GM23338 (cell line): ENCODE data around the gene SERPINA3. TPM values are rescaled to one million over a fixed set of nuclear protein-coding genes. Genes with fewer than 3 reads are reported as not detected.

ENCODE experiments used
- ATAC-seq: fragments of 200-7000 bp; cut with Tn5 transposase; 3 replicates; pipeline ENCODE4 v1.9.1; 2020
- DNase-seq: peaks from one replicate; pipeline ENCODE4 v3.0.0-alpha.2; 2015; ENCODE audit warnings: low spot score
- H2AFZ ChIP-seq: fragments of 200-600 bp; sonication (generic); 2 replicates; pipeline ENCODE4 v1.8.0; 2016; ENCODE audit warnings: antibody characterized with exemption, mild to moderate bottlenecking, moderate library complexity
- H3F3A ChIP-seq: fragments of 200-600 bp; sonication (generic); replicated peaks from 2 replicates; pipeline ENCODE4 v1.8.0; 2017; ENCODE audit warnings: antibody characterized with exemption, mixed run types, low read depth
- H3K27ac ChIP-seq: fragments of 200-600 bp; sonication (generic); 2 replicates; pipeline ENCODE4 v1.6.1; 2016; ENCODE audit warnings: low read depth
- H3K27me3 ChIP-seq: fragments of 200-600 bp; sonication (generic); 2 replicates; pipeline ENCODE4 v1.8.0; 2016; ENCODE audit warnings: mild to moderate bottlenecking, mixed run types, moderate library complexity; ENCODE audit not compliant: insufficient read depth
- H3K36me3 ChIP-seq: fragments of 200-600 bp; sonication (generic); 2 replicates; pipeline ENCODE4 v1.8.0; 2016; ENCODE audit warnings: mild to moderate bottlenecking; ENCODE audit not compliant: insufficient read depth
- H3K4me1 ChIP-seq: fragments of 200-600 bp; sonication (generic); 2 replicates; pipeline ENCODE4 v1.8.0; 2016; ENCODE audit warnings: mild to moderate bottlenecking, moderate library complexity; ENCODE audit not compliant: insufficient read depth
- H3K4me2 ChIP-seq: fragments of 200-600 bp; sonication (generic); 2 replicates; pipeline ENCODE4 v1.7.1; 2017; ENCODE audit warnings: mixed run types
- H3K4me3 ChIP-seq: fragments of 200-600 bp; sonication (generic); 2 replicates; pipeline ENCODE4 v1.6.1; 2016; ENCODE audit warnings: mixed run types
- H3K79me2 ChIP-seq: fragments of 200-600 bp; sonication (generic); replicated peaks from 2 replicates; pipeline ENCODE4 v1.8.0; 2017; ENCODE audit warnings: mild to moderate bottlenecking; ENCODE audit not compliant: insufficient read depth
- H3K9me2 ChIP-seq: fragments of 200-600 bp; sonication (generic); 2 replicates; pipeline ENCODE4 v1.8.0; 2017; ENCODE audit not compliant: insufficient read depth
- H4K20me1 ChIP-seq: fragments of 200-600 bp; sonication (generic); replicated peaks from 2 replicates; pipeline ENCODE4 v1.8.0; 2017; ENCODE audit warnings: mild to moderate bottlenecking; ENCODE audit not compliant: insufficient read depth
- H3K27ac Mint-ChIP-seq: 2 replicates; pipeline ENCODE4 v1.8.0; 2020; ENCODE audit warnings: inconsistent platforms, mild to moderate bottlenecking, moderate library complexity, mixed read lengths
- H3K27me3 Mint-ChIP-seq: 3 replicates; pipeline ENCODE4 v1.8.0; 2022; ENCODE audit warnings: low read depth, mild to moderate bottlenecking, moderate library complexity, mixed read lengths, inconsistent platforms; ENCODE audit not compliant: insufficient read depth, poor library complexity
- H3K36me3 Mint-ChIP-seq: 3 replicates; pipeline ENCODE4 v1.8.0; 2021; ENCODE audit warnings: low read depth, mild to moderate bottlenecking, inconsistent platforms, moderate library complexity, mixed read lengths
- H3K4me1 Mint-ChIP-seq: 3 replicates; pipeline ENCODE4 v1.8.0; 2020; ENCODE audit warnings: mild to moderate bottlenecking, inconsistent platforms, mixed read lengths
- H3K4me3 Mint-ChIP-seq: 3 replicates; pipeline ENCODE4 v1.8.0; 2021; ENCODE audit warnings: moderate library complexity, mild to moderate bottlenecking, inconsistent platforms, mixed read lengths
- H3K9me3 Mint-ChIP-seq: 3 replicates; pipeline ENCODE4 v1.8.0; 2020; ENCODE audit warnings: moderate library complexity, mild to moderate bottlenecking, inconsistent platforms, mixed read lengths
- EZH2 ChIP-seq: fragments of 200-600 bp; sonication (generic); IDR thresholded peaks from one replicate; pipeline ENCODE4 v1.8.0; 2017; ENCODE audit warnings: antibody characterized with exemption, mild to moderate bottlenecking, low read depth; ENCODE audit not compliant: unreplicated experiment
- NANOG ChIP-seq: IDR thresholded peaks from 2 replicates; pipeline ENCODE4 v1.6.1; 2016; ENCODE audit warnings: antibody characterized with exemption, borderline replicate concordance
- POLR2AphosphoS5 ChIP-seq: IDR thresholded peaks from 2 replicates; pipeline ENCODE4 v1.6.1; 2016; ENCODE audit warnings: antibody characterized with exemption, low read depth
- polyA plus RNA-seq: library from polyadenylated mRNA; unstranded; fragments of >200 nt; fragmentation: Nextera tagmentation; extraction: Ambion mirVana; gene quantifications from 2 replicates; pipeline ENCODE4 v1.2.1, GENCODE V29; 2016
- total RNA-seq: library from RNA; depleted of rRNA; stranded (reverse); fragments of >200 nt; shearing (Covaris generic); gene quantifications from 2 replicates; pipeline ENCODE4 v1.2.3, GENCODE V29; 2014
- TF ChIP-seq, protein P1 (sequence below): fragments of 250-450 bp; sonication (Bioruptor Pico); IDR thresholded peaks from 2 replicates; pipeline ENCODE4 v1.5.0; 2020; ENCODE audit warnings: mild to moderate bottlenecking, moderate library complexity
- TF ChIP-seq, protein P2 (sequence below): IDR thresholded peaks from 2 replicates; pipeline ENCODE4 v1.6.1; 2016; ENCODE audit warnings: antibody characterized with exemption

Gene SERPINA3
- total and polyA plus RNA-seq, 2 experiments from 2014 or later = not detected

DNA sequence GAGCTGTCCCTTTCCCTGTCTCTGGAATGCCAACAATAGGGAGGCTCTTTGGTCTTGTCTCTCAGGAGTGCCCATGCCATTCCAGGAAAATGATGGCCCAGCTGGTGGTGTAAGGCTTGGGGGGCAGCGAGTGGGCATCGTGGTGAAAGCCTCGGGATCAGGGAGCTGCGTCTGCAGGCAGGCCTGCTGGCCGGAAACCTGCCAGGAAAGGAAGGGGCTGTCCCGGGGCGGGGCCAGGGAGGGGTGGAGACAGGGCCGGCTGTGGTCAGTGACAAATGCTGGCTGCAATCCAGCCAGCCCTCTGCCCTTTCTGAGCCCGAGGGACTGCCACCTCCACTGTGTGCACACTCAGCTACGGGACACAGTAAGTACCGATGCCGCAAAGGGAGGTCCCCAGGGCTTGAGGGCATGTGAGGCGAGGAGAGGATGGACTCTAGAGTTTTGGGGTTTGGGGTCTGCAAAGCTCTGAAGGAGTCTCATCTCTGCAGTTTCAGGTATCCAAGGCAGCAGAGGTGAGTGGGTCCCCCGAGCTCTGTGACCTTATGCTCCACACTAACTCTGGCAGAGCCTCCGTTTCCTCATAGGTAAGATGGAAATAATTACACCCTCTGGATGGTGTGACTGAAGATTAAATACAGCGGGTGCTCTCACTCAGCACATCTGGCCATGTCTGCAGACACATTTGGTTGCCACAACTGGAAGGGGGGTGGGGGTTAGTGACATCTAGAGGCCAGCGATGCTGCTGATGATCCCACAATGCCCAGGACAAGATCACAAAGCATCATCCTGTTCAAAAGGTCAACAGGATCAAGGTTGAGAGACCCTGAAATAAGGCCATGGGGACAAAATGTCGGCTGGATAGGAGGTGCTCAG lies 30.8 kb upstream of the SERPINA3 start, which contains the start of gene SERPINA5:
SERPINA5 (plus strand) TSS at position 300 of the 873 bp plus-strand sequence. CDS start 5,937 bp downstream, outside the sequence.
- DNase-seq = peak; percentile 46
- ATAC-seq = peak; percentile 94

More for the DNA sequence above, 30.8 kb upstream of the SERPINA3 start, which contains the start of gene SERPINA5:
- H3K4me2 ChIP-seq = no peak within 1 kb of the TSS
- H3K4me1 Mint-ChIP-seq = peaks cover 6% of the 10 kb centered on the region; the same call in 2 of the 3 replicates
- H2AFZ ChIP-seq = peak within 1 kb of the TSS; percentile 89
- no peaks in the 10 kb centered on the region for H3K79me2 ChIP-seq
- peaks cover 6% of the 10 kb centered on the region; the same call in 2 of the 3 replicates for H3K36me3 Mint-ChIP-seq
- H3K9me2 ChIP-seq = no peaks in the 10 kb centered on the region
- H3K9me3 Mint-ChIP-seq = peaks cover 24% of the 10 kb centered on the region
- peaks cover 2% of the 10 kb centered on the region for H3K27me3 Mint-ChIP-seq
- H3K27ac ChIP-seq = no peak within 1 kb of the TSS
- H3K4me3 ChIP-seq = no peak within 1 kb of the TSS
- H3K27me3 ChIP-seq = no peaks in the 10 kb centered on the region
- TF ChIP-seq NANOG (no peak), EZH2 (no peak), POLR2AphosphoS5 (no peak)
- TF ChIP-seq, protein P1, sequence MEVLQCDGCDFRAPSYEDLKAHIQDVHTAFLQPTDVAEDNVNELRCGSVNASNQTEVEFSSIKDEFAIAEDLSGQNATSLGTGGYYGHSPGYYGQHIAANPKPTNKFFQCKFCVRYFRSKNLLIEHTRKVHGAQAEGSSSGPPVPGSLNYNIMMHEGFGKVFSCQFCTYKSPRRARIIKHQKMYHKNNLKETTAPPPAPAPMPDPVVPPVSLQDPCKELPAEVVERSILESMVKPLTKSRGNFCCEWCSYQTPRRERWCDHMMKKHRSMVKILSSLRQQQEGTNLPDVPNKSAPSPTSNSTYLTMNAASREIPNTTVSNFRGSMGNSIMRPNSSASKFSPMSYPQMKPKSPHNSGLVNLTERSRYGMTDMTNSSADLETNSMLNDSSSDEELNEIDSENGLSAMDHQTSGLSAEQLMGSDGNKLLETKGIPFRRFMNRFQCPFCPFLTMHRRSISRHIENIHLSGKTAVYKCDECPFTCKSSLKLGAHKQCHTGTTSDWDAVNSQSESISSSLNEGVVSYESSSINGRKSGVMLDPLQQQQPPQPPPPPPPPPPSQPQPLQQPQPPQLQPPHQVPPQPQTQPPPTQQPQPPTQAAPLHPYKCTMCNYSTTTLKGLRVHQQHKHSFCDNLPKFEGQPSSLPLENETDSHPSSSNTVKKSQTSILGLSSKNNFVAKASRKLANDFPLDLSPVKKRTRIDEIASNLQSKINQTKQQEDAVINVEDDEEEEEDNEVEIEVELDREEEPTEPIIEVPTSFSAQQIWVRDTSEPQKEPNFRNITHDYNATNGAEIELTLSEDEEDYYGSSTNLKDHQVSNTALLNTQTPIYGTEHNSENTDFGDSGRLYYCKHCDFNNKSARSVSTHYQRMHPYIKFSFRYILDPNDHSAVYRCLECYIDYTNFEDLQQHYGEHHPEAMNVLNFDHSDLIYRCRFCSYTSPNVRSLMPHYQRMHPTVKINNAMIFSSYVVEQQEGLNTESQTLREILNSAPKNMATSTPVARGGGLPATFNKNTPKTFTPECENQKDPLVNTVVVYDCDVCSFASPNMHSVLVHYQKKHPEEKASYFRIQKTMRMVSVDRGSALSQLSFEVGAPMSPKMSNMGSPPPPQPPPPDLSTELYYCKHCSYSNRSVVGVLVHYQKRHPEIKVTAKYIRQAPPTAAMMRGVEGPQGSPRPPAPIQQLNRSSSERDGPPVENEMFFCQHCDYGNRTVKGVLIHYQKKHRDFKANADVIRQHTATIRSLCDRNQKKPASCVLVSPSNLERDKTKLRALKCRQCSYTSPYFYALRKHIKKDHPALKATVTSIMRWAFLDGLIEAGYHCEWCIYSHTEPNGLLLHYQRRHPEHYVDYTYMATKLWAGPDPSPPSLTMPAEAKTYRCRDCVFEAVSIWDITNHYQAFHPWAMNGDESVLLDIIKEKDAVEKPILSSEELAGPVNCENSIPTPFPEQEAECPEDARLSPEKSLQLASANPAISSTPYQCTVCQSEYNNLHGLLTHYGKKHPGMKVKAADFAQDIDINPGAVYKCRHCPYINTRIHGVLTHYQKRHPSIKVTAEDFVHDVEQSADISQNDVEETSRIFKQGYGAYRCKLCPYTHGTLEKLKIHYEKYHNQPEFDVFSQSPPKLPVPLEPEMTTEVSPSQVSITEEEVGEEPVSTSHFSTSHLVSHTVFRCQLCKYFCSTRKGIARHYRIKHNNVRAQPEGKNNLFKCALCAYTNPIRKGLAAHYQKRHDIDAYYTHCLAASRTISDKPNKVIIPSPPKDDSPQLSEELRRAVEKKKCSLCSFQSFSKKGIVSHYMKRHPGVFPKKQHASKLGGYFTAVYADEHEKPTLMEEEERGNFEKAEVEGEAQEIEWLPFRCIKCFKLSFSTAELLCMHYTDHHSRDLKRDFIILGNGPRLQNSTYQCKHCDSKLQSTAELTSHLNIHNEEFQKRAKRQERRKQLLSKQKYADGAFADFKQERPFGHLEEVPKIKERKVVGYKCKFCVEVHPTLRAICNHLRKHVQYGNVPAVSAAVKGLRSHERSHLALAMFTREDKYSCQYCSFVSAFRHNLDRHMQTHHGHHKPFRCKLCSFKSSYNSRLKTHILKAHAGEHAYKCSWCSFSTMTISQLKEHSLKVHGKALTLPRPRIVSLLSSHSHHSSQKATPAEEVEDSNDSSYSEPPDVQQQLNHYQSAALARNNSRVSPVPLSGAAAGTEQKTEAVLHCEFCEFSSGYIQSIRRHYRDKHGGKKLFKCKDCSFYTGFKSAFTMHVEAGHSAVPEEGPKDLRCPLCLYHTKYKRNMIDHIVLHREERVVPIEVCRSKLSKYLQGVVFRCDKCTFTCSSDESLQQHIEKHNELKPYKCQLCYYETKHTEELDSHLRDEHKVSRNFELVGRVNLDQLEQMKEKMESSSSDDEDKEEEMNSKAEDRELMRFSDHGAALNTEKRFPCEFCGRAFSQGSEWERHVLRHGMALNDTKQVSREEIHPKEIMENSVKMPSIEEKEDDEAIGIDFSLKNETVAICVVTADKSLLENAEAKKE (CRISPR knock-in tag) = no peak
- TF ChIP-seq, protein P2, sequence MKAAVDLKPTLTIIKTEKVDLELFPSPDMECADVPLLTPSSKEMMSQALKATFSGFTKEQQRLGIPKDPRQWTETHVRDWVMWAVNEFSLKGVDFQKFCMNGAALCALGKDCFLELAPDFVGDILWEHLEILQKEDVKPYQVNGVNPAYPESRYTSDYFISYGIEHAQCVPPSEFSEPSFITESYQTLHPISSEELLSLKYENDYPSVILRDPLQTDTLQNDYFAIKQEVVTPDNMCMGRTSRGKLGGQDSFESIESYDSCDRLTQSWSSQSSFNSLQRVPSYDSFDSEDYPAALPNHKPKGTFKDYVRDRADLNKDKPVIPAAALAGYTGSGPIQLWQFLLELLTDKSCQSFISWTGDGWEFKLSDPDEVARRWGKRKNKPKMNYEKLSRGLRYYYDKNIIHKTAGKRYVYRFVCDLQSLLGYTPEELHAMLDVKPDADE = no peak
- H3F3A ChIP-seq = no peaks in the 10 kb centered on the region
- no peaks in the 10 kb centered on the region for H3K4me1 ChIP-seq
- H3K27ac Mint-ChIP-seq = no peak within 1 kb of the TSS
- H3K4me3 Mint-ChIP-seq = no peak within 1 kb of the TSS
- H3K36me3 ChIP-seq = no peaks in the 10 kb centered on the region
- no peaks in the 10 kb centered on the region for H4K20me1 ChIP-seq
